H9 (cell line): ENCODE data around the gene GABRB3. TPM values are rescaled to one million over a fixed set of nuclear protein-coding genes. Genes with fewer than 3 reads are reported as not detected.

Experiments used
- DNase-seq: peaks from one replicate; pipeline ENCODE4 v3.0.0-alpha.2; 2017
- H2AFZ ChIP-seq: one replicate; pipeline ENCODE4 v1.6.1; 2013; ENCODE audit warnings: mild to moderate bottlenecking, low read length, control low read depth, moderate library complexity
- H2AK5ac ChIP-seq: 2 replicates; pipeline ENCODE4 v1.6.1; 2013; ENCODE audit warnings: low read length, control low read depth, mixed read lengths; ENCODE audit not compliant: insufficient read length
- H2BK120ac ChIP-seq: one replicate; pipeline ENCODE4 v1.6.1; 2013; ENCODE audit warnings: low read depth, mild to moderate bottlenecking, low read length, control low read depth, inconsistent platforms; ENCODE audit not compliant: poor library complexity, severe bottlenecking
- H2BK12ac ChIP-seq: 2 replicates; pipeline ENCODE4 v1.6.1; 2013; ENCODE audit warnings: low read length, control low read depth, mixed read lengths, low read depth; ENCODE audit not compliant: insufficient read length
- H2BK15ac ChIP-seq: 2 replicates; pipeline ENCODE4 v1.6.1; 2013; ENCODE audit warnings: low read depth, low read length, control low read depth
- H2BK20ac ChIP-seq: one replicate; pipeline ENCODE4 v1.6.1; 2013; ENCODE audit warnings: low read depth, mild to moderate bottlenecking, low read length, control low read depth, inconsistent platforms; ENCODE audit not compliant: poor library complexity, severe bottlenecking
- H2BK5ac ChIP-seq: 2 replicates; pipeline ENCODE4 v1.6.1; 2013; ENCODE audit warnings: low read length, control low read depth, mixed read lengths; ENCODE audit not compliant: insufficient read length
- H3K14ac ChIP-seq: 2 replicates; pipeline ENCODE4 v1.6.1; 2013; ENCODE audit warnings: low read length, control low read depth; ENCODE audit not compliant: insufficient read depth
- H3K18ac ChIP-seq: 2 replicates; pipeline ENCODE4 v1.6.1; 2013; ENCODE audit warnings: low read depth, mild to moderate bottlenecking, mixed read lengths, low read length, control low read depth; ENCODE audit not compliant: insufficient read length
- H3K23ac ChIP-seq: 2 replicates; pipeline ENCODE4 v1.6.1; 2013; ENCODE audit warnings: low read length, control low read depth, mixed read lengths, low read depth; ENCODE audit not compliant: insufficient read length
- H3K23me2 ChIP-seq: 2 replicates; pipeline ENCODE4 v1.6.1; 2013; ENCODE audit warnings: low read depth, mild to moderate bottlenecking, mixed read lengths, low read length, control low read depth; ENCODE audit not compliant: insufficient read length, poor library complexity, severe bottlenecking
- H3K27ac ChIP-seq: 2 replicates; pipeline ENCODE4 v1.5.1; 2013; ENCODE audit warnings: low read length, control low read depth, mixed read lengths, low read depth; ENCODE audit not compliant: insufficient read length
- H3K27me3 ChIP-seq: 2 replicates; pipeline ENCODE4 v1.6.1; 2013; ENCODE audit warnings: low read length, control low read depth, inconsistent platforms; ENCODE audit not compliant: insufficient read depth
- H3K4ac ChIP-seq: 2 replicates; pipeline ENCODE4 v1.6.1; 2013; ENCODE audit warnings: low read depth, mild to moderate bottlenecking, control low read depth, inconsistent platforms, low read length, moderate library complexity
- H3K4me1 ChIP-seq: 2 replicates; pipeline ENCODE4 v1.6.1; 2013; ENCODE audit warnings: low read length, control low read depth, inconsistent platforms; ENCODE audit not compliant: insufficient read depth
- H3K4me2 ChIP-seq: 2 replicates; pipeline ENCODE4 v1.6.1; 2013; ENCODE audit warnings: low read length, control low read depth, mixed read lengths; ENCODE audit not compliant: insufficient read length, insufficient read depth
- H3K56ac ChIP-seq: 2 replicates; pipeline ENCODE4 v1.6.1; 2013; ENCODE audit warnings: low read depth, mild to moderate bottlenecking, mixed read lengths, low read length, control low read depth; ENCODE audit not compliant: insufficient read length
- H3K79me1 ChIP-seq: 2 replicates; pipeline ENCODE4 v1.6.1; 2013; ENCODE audit warnings: low read depth, mild to moderate bottlenecking, moderate library complexity, low read length, control low read depth, inconsistent platforms; ENCODE audit not compliant: insufficient read depth, poor library complexity, severe bottlenecking
- H3K79me2 ChIP-seq: 2 replicates; pipeline ENCODE4 v1.6.1; 2013; ENCODE audit warnings: low read length, control low read depth, inconsistent platforms; ENCODE audit not compliant: insufficient read depth
- H3K9ac ChIP-seq: 2 replicates; pipeline ENCODE4 v1.6.1; 2013; ENCODE audit warnings: low read length, control low read depth, mixed read lengths; ENCODE audit not compliant: insufficient read length; ENCODE audit errors: extremely low read depth
- H3K9me3 ChIP-seq: one replicate; pipeline ENCODE4 v1.6.1; 2013; ENCODE audit warnings: low read depth, low read length, inconsistent platforms; ENCODE audit not compliant: control insufficient read depth
- H3T11ph ChIP-seq: one replicate; pipeline ENCODE4 v1.6.1; 2013; ENCODE audit warnings: mild to moderate bottlenecking, low read length, control low read depth, inconsistent platforms
- H4K20me1 ChIP-seq: one replicate; pipeline ENCODE4 v1.6.1; 2013; ENCODE audit not compliant: control insufficient read depth, insufficient read length, insufficient read depth
- H4K5ac ChIP-seq: 2 replicates; pipeline ENCODE4 v1.6.1; 2013; ENCODE audit warnings: low read depth, mild to moderate bottlenecking, mixed read lengths, low read length, control low read depth; ENCODE audit not compliant: insufficient read length
- H4K8ac ChIP-seq: replicated peaks from 2 replicates; pipeline ENCODE4 v1.6.1; 2013; ENCODE audit warnings: low read length, control low read depth, mixed read lengths, low read depth; ENCODE audit not compliant: insufficient read length
- H4K91ac ChIP-seq: 2 replicates; pipeline ENCODE4 v1.6.1; 2013; ENCODE audit warnings: low read depth, mild to moderate bottlenecking, moderate library complexity, mixed read lengths, low read length, control low read depth; ENCODE audit not compliant: insufficient read length
- H3K27ac Mint-ChIP-seq, 3 experiments: 2 replicates in 2 of 3; 3 replicates in 1 of 3; pipeline ENCODE4 v1.8.0; 2020 to 2021; ENCODE audit warnings: mixed read lengths in 3 of 3, mild to moderate bottlenecking in 1 of 3, moderate library complexity in 1 of 3
- H3K27me3 Mint-ChIP-seq: 2 replicates; pipeline ENCODE4 v1.8.0; 2021; ENCODE audit warnings: low read depth, mild to moderate bottlenecking, moderate library complexity, mixed read lengths
- H3K36me3 Mint-ChIP-seq, 3 experiments: 2 replicates in 2 of 3; 3 replicates in 1 of 3; pipeline ENCODE4 v1.8.0; 2020 to 2021; ENCODE audit warnings: low read depth in 3 of 3, mixed read lengths in 3 of 3; ENCODE audit not compliant: insufficient read depth in 1 of 3
- H3K4me1 Mint-ChIP-seq, 2 experiments: 2 replicates each; pipeline ENCODE4 v1.8.0; 2020; ENCODE audit warnings: mixed read lengths in 2 of 2
- H3K4me3 Mint-ChIP-seq, 2 experiments: 2 replicates in 1 of 2; 3 replicates in 1 of 2; pipeline ENCODE4 v1.8.0; 2020 to 2021; ENCODE audit warnings: mild to moderate bottlenecking in 2 of 2, mixed read lengths in 2 of 2, moderate library complexity in 1 of 2
- H3K9me3 Mint-ChIP-seq, 2 experiments: 2 replicates in 1 of 2; 3 replicates in 1 of 2; pipeline ENCODE4 v1.8.0; 2020; ENCODE audit warnings: mild to moderate bottlenecking in 2 of 2, mixed read lengths in 2 of 2, moderate library complexity in 1 of 2
- CTCF ChIP-seq: fragments of 200-600 bp; sonication (generic); conservative IDR thresholded peaks from 3 replicates; pipeline ENCODE4 v1.8.0; 2021; ENCODE audit warnings: antibody characterized with exemption, mild to moderate bottlenecking
- WGBS: extraction: QIAGEN DNeasy Blood & Tissue Kit; methylation state at CpG from one replicate; pipeline ENCODE4 v1.1.7; 2013; ENCODE audit warnings: missing lambda C conversion rate, low lambda C conversion rate, mixed read lengths; ENCODE audit not compliant: insufficient read length; ENCODE audit errors: extremely low coverage; 5-methylcytosine and 5-hydroxymethylcytosine counted together
- total RNA-seq: library from RNA; stranded (reverse); gene quantifications from 2 replicates; pipeline ENCODE4 v1.2.1, GENCODE V29; 2021

The GABRB3 gene
- total RNA-seq, 1 experiment from 2014 or later = 98.2 TPM

- no peak overlapping the region for H2AFZ ChIP-seq
- WGBS = no CpG with 5 or more reads among the region's 9 CpGs
- H3K27ac ChIP-seq = no peak overlapping the region
- H3K18ac ChIP-seq = no peak overlapping the region
- H3K79me2 ChIP-seq = peaks cover 14% of the 10 kb centered on the region; the same call in 1 of the 2 replicates
- H3K79me1 ChIP-seq = peaks cover 4% of the 10 kb centered on the region
- Mint-ChIP-seq H3K4me3 (no peak overlapping the region), H3K9me3 (no peaks in the 10 kb centered on the region), H3K36me3 (peaks cover 7 to 22% (median 9%) of the 10 kb centered on the region in 3 experiments; a peak in 5 of 7 replicates), H3K27ac (peak overlapping the region in 1 of 3 experiments; percentile 5; a peak in 1 of 7 replicates), H3K4me1 (peaks cover 26 to 29% of the 10 kb centered on the region in 2 experiments), H3K27me3 (no peaks in the 10 kb centered on the region)
- H2BK120ac ChIP-seq = no peak overlapping the region
- H3K27me3 ChIP-seq = no peaks in the 10 kb centered on the region
- TF ChIP-seq CTCF = no peak
- H2BK15ac ChIP-seq = no peak overlapping the region
- H3K23ac ChIP-seq = no peak overlapping the region
- DNase-seq = no peak
- no peak overlapping the region for H4K8ac ChIP-seq
- H3K14ac ChIP-seq = no peak overlapping the region
- H3K9ac ChIP-seq = no peak overlapping the region
- H3K9me3 ChIP-seq = no peaks in the 10 kb centered on the region
- no peak overlapping the region for H2AK5ac ChIP-seq
- no peak overlapping the region for H3K4ac ChIP-seq
- H2BK12ac ChIP-seq = no peak overlapping the region
- H2BK20ac ChIP-seq = no peak overlapping the region
- peaks cover 12% of the 10 kb centered on the region; the same call in 1 of the 2 replicates for H3K4me1 ChIP-seq
- no peak overlapping the region for H3T11ph ChIP-seq
- H4K91ac ChIP-seq = no peak overlapping the region
- no peaks in the 10 kb centered on the region for H4K20me1 ChIP-seq
- no peaks in the 10 kb centered on the region for H3K23me2 ChIP-seq
- H3K56ac ChIP-seq = no peak overlapping the region
- no peak overlapping the region for H3K4me2 ChIP-seq
- H2BK5ac ChIP-seq = no peak overlapping the region
- no peak overlapping the region for H4K5ac ChIP-seq
These were observed 132.9 kb downstream of the GABRB3 start for GRCh38 chr15:26639966-26640365.
